ENCODE data around the gene SHMT2.

- TF ChIP-seq SIN3A (IDR thresholded peaks at IDR 0.05; ENCODE audit: borderline replicate concordance, insufficient read depth, low read length) (no peak), TAF1 (IDR thresholded peaks at IDR 0.05; ENCODE audit: borderline replicate concordance, insufficient read depth, low read length) (no peak), REST (IDR thresholded peaks at IDR 0.05; ENCODE audit: insufficient read depth in 1 of 2, low read depth in 2 of 2, low read length in 2 of 2) (no peak), POLR2AphosphoS5 (IDR thresholded peaks at IDR 0.05; ENCODE audit: low read depth, low read length) (no peak), FOXP2 (optimal IDR thresholded peaks at IDR 0.05; ENCODE audit: borderline replicate concordance, extremely low read depth, extremely low read length, insufficient read depth) (no peak)
Observed at GRCh38 chr12:57199191-57199590, 30.3 kb upstream of the SHMT2 start.

All from PFSK-1 (cell line).